Measurements from ENCODE around the gene ZP2.

GRCh38 chr16:21199607-21200218, 11.7 kb downstream of the ZP2 start:
- TF ChIP-seq CTCF (conservative IDR thresholded peaks at IDR 0.05; ENCODE audit: low read length) (no peak), EZH2phosphoT487 (IDR thresholded peaks at IDR 0.05; ENCODE audit: borderline replicate concordance, low read depth, low read length) (no peak)
